DMS153 treated with DMSO at 0.1 percent for 48 hours (cell line): ENCODE data around the gene RAB7B.

ENCODE experiments used
- DNase-seq: peaks from one replicate; lab custom pipeline; 2025; ENCODE audit not compliant: unreplicated experiment; lab: John Stamatoyannopoulos, UW

Gene RAB7B

DNA sequence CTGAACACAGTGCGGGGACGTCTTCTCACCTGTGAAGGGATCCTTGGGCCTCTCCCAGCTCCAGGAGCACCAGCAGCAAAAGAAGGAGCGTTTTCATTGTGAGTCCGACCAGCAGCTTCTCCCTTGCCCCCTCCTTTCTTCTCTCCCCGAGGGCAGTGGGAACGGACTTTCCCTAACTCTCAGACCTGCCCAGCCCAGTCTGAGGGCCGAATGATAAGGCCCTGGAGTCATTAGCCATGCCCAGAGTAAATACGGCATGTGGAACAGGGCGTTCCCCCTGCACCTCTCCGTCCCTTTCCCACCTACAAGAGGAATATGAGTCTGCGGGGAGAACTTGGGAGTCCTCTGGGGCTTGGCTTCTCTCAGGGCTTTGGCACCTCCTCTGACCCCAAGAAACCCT is 20.5 kb upstream of the RAB7B start, which contains the start of gene CTSE:
CTSE (minus strand) TSS at position 201 of the 400 bp plus-strand sequence; CDS start at position 97, 104 bp downstream.
- DNase-seq = no peak

DNA sequence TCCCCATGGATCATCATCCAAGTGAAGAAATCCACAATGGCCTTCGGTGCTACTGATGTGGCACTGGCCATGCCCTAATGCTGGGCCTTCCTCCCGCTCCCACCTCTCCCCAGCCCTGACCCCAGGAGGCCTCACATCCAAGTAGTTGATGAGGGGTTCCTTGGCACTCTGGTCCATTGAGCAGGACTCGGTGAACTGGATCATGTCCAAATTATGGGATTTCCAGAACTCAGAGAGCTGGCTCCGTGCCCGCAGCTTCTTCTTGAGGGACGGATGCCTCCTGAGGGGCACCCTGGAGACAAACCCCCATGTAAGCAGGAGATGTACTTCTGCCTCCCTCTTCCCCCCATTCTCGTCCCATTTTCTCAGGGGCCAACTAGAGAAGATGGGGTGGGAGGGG is 19.6 kb upstream of the RAB7B start:
- no peak for DNase-seq

DNA sequence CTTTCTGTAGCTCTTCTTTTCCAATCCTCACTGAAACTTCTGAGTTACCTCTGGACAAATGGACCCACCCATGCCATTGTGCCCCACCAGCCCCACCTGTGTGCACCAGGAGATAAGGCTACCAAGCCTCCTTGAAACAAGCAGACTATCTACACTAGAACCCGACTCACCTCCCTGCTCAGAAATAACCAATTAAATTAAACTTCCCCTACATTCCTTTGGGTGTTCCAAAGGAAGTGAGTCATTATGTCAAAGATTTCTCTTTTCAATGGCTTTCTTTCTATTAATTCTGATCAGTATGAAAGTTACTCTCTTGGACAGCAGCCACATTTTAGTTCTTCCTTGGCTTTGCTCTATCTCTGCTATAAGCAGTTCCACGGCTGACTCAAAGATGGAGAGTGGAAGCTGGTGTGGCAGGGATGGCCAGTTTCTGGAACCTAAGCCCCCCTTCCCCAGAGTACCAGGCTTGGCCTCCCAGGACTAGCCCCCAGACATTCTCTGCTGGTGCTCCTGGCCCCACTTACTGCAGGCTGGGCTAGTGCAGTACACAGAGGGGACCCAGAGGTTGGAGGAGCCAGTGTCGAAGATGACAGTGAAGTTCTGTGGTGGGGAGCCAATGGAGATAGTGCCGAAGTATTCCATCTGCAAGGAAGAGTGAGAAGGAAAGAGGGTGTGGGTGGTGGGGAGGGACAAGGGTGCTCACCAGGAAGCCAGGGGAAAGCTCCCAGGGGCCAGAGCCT is 18.6 kb upstream of the RAB7B start:
- no peak for DNase-seq

DNA sequence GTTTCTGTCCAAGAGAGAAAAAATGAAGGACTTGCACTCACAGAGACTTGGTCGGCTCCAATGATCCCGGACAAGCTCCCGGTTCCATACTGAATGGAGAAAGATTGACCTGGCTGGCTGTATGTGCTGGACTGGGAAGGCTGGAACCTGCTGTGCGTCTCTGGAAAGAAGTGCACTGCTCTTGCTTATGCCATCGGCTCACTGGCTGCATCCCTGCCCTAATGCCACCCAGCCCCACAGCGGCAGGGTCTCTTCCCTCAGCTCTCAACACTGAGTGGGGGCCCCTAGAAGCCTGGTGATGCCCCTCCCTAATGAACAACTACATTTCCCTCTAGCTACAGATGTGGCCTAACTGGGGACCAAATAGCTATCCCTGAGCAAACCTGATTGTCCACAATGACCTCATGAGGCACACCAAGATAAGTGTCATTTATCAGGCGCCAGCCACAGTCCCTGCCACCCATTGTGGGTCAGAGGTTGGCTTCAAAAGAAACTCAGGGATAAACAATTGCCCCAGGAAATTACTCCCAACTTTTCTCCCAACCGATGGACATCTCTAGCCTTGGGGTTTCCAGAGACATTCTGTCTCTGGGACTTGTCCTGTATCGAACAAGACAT is 17.9 kb upstream of the RAB7B start:
- no peak for DNase-seq

DNA sequence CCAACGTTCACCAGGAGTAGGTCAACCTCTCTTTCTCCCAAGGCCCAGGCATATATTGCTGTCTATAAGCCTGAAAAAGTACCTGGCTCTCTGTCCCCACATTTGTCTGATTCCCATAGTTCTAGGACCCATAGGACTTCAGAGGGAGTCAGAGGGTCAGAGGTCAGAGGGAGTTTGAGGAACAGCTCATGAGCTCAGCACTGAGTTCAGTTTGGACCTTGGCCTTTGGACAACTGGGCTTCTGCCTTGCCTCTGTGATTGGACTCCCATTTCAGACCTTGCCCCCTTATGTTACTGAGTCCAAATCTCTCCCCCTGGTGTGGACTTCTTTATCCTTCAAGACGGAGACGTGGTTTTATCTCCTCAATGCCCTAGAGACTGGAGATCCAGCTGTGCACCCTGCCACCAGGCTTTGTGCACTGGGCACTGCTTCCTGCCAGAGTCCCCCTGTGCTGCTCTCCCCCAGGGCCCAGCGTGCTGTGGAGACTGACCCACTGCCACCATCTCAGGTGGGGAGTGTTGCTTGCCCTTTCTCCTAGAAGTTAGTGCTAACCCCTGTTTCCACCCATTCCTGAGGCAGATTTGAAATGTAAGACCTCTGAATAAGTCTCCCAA is 17.3 kb upstream of the RAB7B start:
- no peak for DNase-seq

DNA sequence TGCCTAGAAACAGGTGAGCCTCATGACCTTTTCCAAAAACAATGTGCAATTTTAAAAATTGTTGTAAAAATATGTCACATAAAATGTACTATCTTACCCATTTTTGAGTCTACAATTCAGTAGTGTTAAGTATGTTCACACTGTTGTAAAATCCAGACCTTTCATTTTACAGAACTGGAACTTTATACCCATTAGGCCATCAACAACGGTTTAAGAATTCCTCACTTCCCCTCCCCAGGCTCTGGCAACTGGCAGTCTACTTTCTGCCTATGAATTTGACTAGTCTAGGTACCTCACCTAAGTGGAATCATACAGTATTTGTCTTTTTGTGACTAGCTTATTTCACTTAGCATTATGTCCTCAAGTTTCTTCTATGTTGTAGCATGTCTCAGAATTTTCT is 11.9 kb upstream of the RAB7B start:
- DNase-seq = no peak

DNA sequence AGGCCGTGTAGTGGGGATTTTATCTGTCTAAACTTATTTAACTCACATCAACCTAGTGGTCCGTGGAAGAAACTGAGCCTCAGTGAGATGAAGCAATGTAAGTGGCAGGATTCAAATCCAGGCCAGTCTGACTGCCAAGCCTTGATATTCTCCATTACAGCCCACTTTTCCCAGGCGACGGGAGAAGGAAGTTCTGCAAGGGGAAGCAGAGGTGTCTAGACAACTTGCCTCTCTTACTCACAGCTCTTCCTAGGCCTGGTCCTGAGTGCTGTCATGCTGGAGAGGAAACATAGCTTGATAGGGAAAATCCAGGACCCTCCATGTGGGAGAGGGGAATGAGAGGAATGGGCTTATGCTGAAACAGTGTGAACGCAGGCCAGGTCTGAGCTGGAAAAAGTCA is 11.4 kb upstream of the RAB7B start:
- DNase-seq = no peak

DNA sequence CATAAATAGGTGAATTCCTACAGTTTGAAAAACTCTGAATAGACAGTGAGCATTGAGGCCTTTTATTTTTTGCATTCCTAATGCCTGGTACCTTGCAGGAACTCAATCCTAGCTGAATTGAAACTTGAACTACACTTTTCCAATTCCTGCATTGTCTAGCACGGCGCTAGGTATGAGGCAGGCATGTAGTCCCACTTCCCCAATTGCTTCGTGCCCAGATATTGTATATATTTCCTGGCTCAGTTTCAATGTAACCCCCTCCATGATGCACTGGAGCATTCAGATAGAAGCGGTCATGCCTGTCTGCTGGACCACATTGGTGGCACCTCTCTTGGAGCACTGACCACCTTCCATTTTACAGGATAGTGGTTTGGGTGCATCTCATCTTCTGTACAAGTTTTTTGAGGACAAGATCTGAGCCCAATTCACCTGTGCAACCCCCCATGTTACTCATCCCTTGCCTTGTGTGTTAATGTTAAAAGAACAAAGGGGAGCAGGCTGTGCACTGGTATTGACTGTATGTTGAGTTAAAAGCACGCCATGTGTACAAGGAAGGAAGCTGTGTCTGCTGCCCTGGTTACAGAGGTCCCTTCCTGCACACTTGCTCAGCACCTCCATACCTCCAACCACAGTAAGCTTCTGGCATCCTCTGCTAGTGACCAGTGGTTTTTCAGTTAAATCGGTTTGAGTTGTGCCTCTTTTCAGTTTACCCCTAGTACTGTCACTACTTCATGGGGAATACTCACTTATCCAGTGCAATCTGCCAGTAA is 10.0 kb upstream of the RAB7B start:
- DNase-seq = no peak

DNA sequence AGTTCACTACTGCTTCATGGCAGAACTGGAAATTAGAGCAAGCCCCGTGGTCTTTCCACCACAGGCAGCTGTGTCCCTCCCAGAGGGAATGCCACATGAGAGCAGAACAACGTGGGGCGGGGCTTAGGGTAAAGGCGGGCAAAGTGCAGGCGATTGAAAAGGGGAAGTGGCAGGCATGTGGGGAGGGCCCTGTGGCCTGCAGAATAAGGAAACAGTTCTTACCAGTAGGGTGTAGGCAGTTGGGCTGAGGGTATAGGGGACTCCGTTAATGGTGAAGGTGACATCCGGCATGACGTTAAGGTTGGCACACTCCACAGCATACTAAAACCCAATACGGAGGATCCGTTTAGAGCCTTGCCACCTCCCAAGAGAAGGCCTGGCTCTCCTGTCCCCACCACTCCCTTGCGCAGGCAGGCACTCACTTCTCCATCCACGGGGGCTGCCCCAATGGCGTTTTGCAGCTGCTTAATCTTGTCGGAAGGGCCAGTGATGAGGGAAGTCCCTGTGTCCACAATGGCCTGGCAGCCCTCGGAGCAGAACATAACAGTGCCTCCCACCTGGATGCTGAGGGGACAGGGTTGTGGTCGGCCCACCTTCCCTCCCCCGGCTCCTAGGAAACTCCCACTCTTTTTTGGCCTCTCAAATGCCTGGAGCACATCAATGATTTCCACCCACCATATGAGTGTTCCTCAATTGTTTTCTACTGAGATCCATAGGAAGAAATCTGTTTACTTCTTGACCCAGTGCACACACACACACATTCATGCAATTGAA is 9.1 kb upstream of the RAB7B start:
- no peak for DNase-seq

DNA sequence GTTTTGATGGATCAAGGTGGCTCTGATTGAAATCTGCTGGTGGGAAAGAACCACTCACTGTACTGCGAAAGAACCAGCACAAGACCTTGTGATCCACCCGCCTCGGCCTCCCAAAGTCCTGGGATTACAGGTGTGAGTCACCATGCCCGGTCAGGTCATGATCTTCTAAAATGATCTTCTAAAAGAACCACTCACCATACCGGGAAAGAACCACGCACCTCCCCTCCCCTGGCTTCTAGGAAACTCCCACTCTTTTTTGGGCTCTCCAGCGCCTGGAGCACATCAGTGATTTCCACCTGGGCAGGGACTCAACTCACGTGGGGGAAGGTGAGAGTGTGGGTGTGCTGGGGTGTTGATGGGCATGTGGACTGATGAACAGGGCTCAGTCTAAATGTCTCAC is 7.9 kb upstream of the RAB7B start:
- no peak for DNase-seq

DNA sequence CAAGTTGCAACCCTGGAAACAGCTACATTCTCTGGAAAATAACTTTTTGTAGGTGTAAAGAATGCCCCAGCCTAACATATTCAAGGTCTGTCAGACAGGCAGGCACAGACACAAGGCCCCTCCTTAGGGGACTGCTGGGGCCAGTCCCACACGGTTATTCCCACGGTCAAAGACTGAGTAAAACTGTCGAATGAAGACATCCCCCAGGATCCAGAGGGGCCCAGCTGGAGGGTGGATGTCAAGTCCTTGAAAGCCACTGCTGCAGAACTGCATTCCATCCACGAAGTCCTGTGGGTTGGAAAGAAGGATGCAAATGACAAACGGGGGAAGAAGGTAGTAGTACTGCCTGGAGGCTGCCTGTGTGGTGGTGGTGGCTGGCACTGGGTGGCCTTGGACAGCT is 6.9 kb upstream of the RAB7B start:
- DNase-seq = no peak

DNA sequence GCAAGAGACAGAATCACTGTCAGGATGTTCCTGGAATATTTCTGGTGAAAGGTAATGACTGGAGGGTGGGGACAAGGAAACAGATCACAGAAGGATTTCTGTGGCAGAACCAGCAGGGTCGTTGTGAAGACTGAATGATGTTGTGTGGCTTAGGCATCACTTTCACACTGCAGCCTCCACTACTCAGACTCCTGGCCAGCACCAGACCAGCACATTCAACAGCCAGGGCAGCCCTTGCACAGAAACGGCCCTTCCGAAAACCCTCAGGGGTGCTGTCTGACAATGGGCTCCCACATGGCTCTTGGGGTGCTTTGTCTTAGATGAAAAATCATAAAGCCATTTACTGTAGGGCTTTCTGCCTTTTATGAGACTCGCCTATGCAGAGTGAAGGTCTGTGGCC is 3.8 kb upstream of the RAB7B start:
- DNase-seq = no peak

DNA sequence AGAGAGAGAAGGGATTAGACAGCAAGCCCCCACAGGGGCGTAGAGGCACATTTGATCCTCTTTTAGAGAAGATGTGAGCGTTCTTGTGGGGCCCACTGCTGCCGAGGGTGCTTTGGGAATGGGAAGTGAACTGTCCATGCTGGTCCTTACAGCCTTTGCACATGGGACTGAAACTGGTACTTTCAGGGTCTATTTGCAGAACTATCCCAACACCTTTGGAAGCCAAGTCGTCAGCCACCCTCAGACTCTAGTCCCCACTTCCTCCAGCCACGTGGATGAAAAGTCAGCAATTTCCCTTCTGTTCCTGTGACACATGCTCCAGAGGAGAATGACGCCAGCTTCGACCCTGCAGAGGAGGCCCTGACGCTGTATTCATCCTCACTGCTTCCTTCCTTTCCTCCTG is 2.6 kb upstream of the RAB7B start:
- no peak for DNase-seq

DNA sequence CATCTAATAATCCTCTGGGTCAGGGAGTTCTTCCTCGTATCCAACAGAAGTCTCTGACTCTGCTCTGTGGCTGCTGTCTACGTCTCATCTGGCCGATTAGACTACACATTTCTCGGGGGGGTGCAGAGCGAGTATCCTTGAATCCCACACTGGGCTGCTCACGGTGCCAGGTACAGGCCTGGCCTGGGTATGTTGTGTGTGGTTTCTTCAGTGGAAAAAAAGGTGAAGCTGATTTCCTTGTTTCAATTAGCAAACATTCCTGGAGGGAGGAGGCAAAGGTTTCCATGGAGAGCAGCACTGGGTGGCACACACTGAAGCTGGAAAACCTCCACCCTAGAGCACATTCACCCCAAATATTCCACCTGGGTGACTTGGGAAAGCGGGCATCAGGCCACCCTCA is 2.0 kb upstream of the RAB7B start:
- no peak for DNase-seq

DNA sequence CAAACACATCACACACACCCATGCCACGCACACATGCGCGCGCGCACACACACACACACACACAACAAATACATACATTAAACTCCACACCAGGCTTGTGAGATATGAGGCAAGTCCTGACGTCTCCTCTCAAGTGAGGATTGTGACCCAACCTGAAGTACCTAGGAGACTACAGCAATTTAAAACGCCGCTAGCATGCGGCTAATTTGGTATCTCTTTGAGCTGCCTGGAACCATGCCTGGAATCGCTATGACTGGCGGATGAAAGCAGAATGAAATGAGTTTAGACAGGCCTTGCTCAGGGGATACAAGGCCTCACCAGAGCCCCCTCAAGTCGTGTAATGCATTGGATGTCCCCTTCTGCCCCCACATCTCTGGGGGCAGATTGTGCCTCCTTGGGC is 1.6 kb upstream of the RAB7B start:
- DNase-seq = no peak

DNA sequence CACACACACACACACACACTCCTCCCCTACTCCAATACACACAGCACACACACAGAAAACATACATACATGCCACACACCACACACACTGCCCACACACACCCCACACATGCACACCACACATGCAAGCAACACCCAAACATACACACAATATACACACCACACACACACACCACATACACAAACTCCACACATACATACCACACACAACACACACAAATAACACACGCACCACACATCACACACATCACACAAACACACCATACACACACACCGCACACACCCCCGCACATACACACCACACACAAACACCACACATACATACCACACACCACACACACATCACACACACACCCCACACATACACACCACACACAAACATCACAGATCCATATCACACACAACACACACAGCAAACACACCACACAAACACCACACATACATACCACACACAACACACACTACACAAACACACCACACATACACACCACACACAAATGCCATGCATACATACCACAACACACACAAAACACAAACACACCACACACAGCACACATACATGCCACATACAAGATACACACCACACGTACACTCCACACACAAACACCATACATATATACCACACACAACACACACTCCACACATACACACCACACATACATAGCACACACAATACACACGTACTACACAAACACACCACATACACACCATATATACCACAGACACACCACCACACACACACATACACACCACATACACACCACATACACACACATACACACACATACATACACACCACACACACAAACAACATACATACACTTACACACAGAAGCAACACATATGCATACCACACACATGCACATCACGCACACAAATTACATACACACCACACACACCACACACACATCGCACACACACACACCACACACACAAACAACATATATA is 932 bp upstream of the RAB7B start:
- no peak for DNase-seq

DNA sequence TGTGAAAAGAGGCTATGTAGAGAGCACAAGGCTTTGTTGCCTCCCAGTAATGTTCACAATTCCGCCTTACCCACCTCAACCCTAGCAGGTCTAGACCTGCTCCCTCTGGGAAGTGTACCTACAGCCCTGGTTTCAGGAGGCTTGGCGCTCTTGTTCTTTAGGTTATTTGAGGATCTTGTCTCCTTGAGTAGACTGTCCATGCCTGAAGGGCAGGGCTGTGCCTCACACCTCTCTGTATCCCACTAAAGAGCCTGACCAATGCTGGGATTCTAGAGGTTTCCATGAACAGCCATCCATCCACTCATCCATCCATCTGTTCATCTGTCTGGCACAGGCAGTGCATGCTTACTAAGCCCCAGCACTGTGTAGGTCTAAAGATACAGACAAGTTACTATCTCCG is 1.0 kb downstream of the RAB7B start:
- no peak for DNase-seq

DNA sequence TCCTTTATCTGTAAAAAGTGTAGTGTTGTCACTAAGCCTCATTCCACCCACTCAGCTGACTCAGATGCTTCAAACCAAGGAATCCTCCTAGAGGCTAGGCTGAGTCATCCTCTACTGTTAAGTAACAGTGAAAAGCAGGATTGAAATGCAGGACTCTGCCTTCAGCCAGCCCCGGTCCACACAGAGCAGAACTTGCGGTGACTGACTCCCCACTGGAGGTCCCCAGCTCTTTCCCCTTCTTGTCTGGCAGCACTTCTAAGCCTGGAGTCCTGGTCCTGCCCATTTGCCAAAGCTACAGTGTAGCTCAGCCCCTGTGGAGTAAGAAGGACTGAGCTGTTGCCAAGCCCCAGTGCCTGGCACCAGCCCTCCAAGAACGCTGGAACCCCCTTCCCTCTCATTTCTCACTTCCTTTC is 1.7 kb downstream of the RAB7B start:
- DNase-seq = no peak

DNA sequence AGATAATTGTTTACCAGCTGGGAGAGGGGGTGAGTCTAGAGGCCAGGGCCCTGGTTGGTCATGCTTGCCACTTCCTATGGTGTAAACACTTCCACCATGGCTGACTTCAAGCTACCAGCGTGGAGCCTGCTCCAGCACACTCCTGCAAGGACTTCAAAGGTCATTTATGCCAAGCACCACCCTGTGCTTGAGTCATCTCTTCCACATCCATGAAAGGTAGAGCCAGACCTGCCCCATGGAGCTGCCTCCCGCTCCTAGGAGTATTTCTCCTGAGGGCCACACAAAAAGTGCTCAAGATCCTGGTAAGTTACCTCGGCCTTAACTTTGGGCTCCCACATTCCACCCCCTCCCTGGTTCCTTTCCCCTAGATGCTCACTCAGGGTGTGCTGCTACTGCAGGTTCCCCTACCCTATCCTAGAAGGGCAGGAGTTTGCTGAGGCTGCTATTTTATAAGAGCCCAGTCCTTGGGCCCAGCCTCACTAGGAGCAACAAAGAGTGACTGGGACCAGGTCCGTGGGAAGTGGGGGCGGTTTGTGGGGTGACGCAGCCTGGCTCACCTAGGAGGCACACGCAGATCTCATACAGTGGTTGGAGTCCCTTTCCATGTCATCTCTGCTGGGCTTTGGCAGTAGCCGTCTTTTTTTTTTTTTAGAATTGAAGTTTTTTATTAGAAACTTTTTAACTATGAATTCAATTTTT is 2.4 kb downstream of the RAB7B start:
- no peak for DNase-seq
